T follicular helper cell (primary cell): ENCODE results near the gene TUBB.
"Not testable (repeated sequence)": the region's sequence is repeated elsewhere in the genome, so short reads cannot be mapped to it uniquely, and the experiment has no call there.

Experiments used
- DNase-seq: peaks from one replicate; pipeline ENCODE4 v3.0.0-alpha.2; 2020; ENCODE audit warnings: low read depth

Gene TUBB

DNA sequence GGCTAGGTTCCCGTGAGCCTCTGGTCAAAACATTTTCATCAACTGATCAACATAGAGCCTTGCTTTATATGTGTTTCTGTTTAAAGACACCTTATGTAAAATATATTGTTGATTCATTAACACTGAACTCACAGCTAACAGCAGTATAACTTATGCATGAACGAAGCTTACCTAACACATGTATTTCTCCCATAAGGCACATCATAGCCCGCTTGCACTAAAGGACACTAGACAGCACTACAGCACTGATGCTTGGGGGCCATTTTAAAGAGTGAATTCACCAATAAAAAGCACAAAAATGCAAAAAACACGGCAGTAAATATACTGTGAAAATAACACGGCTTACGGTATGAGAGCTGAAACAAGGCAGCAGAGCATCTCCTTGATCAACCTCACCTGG, 18.4 kb downstream of the TUBB start:
- no peak for DNase-seq

DNA sequence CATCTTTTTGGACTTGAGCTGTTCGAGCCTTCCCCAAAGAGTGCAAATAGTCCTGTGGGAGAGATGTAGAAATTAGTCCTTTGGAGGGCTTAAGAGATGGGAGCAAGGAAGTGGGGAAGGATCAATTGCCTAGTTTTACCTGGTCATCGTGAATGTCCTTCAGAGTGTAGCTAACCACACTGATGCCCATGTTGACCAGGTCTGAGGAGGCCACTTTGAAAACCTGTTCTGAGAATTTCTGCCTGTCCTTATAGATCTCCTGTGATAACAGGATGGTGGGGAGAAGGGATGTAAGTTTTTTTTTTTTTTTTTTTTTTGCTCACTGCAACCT, 20.4 kb downstream of the TUBB start:
- DNase-seq: no peak

DNA sequence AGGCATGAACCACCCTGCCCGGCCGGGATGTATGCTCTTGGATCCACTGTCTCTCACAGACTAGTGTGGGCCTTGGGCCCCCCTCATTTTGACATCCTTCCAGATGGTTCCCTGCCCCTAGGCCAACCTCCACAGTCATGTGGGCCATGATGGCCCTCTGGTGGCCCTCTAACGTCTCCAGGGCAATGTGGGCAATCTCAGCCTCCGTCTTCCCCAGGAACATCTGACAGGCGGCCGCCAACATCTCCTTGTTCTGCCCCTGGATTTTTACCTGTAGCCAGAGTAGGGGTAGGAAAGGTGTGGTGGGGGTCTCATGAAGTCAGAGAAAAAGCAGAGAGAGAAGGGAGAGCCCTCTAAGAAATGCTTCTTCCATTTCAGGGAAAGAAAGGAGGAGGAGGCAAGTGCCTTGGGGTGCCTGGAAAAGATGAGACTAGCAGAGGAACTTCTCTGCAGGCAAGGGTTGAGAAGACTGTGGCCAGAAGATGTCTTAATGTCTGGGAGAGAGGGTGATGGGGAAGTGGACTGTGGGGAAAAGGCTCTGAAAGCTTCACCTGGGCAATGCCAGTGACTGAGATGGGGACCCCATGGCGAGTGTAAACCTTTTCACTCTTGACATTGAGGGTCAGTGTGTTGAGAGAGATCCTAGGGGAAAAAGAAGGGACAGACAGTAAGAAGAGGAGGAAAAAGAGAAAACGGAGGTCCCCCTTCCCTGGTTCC, 21.1 kb downstream of the TUBB start:
- DNase-seq: no peak

DNA sequence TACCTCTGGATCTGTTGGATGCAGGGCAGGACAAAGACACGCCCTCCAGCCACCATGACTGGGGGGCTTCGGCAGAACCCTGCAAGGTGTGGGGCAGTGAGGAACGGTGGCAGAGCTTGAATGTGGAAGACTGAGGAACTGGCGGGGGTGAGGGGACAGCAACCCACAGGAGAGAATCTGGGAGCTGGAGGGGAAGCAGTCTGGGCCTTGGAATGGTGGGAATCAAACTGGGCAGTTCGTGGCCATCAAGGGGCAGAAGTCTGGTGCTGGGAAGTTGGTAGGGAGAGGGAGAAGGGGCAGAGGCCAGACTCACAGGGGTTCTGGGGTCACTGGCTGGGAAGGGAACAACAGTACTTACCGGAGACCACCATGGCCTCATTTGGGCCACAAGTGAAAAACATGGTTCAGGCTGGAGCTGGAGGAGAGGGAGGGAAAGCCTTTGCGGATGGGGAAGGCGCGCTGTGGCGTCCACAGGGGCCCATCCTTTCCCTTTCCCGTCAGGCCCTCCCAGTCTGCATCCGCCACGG, 21.7 kb downstream of the TUBB start:
- no peak for DNase-seq

DNA sequence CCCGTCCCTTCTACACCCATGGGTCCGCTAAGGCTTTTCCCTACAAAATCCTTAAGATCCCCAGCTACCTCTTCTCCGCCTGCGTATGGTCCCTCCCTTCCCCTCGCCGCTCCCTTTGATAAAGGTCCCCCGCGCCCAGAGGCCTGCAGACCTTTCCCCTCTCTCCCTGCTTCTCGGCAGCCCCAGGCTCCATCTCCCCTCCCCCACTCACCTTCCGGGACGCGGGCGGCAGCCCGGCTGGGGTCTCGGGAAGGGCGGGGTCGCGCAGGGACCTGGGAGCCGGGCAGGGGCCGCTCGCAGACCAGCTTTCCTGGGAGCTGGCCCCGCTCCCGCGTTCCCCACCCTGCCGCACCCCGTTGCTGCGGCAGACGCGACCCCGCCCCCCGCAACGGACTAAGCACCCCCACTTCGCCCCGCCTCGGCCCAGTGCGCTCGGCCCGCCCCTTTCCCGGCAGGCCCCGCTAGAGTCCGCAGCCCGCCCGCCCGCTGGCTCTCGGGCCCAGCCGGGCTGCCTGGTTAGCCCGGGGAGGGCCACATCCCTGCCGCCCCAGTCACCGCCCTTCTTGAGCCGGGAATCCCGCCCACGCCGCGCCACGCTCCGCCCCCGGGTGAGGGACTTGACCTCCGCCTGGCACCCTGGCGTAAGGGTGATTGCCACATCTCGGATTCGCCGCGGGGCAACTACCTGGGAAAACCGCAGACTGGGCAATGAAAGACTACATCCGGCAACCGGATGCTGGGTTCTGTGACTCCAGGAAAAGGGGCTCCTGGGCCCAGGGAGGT, 22.4 kb downstream of the TUBB start, which contains the start of gene FLOT1:
TSS of gene FLOT1 (minus strand) at position 372 of the 783 bp plus-strand sequence. CDS start 498 bp downstream, outside the sequence.
- DNase-seq: peak; percentile 60

DNA sequence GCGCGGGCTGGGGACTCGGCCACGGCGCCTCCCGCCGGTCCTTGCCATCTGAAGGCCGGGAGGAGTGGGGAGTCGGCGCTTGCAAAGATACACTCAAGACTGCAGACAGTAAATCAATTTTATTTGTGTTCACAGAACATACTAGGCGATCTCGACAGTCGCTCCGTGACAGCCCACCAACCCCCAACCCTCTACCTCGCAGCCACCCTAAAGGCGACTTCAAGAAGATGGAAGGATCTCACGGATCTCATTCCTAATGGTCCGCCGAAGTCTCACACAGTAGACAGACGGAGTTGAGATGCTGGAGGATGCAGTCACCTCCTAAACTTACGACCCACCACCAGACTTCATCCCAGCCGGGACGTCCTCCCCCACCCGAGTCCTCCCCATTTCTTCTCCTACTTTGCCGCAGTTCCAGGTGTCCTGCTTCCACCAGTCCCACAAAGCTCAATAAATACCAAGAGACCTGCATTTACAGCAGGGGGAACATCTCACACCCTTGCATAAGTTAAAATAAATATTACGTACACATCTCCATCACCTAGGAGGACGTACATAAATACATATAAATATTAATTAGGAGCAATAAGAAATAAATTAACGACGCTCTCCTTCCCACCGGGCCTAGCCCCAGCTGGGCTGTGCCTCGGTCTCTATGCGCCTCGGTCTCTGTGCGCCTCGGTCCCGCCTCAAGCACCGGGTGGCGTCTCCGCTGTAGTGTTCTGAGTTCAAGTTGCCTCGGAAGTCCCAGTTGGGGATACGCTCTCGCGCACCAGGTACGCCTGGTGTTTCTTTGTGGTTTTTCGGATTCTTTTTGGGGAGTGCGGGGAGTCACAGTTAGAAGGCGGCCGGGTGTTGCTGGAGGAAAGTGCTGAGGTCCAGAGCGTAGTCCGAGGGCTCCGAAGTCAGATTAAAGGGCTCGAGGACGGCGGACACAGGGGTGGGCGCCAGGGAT, 23.2 kb downstream of the TUBB start:
- DNase-seq: no peak

DNA sequence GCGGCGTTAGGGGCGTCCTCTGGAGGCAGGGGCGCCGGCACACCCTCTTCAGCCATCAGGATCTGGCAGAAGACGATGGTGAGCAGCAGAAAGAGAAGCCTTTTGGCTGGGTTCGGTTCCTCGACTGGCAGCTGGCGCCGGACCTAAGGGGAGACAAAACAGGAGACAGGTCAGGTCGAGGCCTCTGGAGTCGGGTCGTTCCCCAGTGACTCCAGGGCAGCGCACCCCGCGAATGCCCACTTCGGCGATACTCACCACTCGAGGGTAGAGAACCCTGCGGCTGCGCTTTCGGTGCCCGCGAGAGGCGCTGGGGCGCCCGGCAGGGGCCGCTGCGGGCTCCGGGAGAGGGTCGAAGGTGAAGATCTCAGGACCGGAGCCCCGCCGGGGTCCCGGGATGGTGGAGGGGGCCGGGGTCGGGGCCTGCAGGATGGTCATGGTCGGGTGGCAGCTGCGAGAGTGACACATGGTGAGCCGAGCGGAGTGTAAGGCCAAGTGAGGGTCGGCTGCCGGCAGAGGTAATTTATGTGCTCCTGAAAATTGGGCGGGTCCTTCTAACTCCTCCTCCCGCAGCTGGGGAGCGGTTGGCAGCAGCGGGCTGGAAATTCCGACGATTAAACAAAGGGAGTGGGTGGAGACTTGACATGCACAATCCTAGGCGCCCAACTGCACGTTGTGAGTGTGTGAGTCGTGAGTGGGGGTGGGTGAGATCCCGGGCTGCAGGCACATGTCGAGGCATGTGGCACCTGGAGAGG, 24.1 kb downstream of the TUBB start, which contains the start of gene IER3:
TSS of gene IER3 (minus strand) at position 494 of the 752 bp plus-strand sequence. CDS start at position 465, 29 bp downstream.
- peak; percentile 47 for DNase-seq

DNA sequence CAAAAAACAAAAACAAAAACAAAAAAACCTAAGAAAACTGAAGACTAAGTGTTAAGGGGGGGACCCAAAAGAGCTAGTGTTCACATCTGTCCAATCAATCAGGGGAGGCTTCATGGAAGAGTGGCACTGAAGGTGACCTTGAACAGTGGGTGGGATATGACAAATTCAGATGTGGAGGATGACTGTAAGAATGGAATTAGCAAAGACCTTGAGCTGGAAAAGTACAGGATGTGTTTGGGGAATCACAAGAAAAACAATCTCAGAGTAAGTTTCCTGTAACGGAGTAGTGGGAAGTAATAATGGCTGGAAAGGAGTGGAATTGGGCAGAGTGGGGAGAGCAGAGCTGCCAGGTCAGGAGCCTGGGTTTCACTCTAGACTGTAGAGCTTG, 27.1 kb downstream of the TUBB start:
- no peak for DNase-seq

DNA sequence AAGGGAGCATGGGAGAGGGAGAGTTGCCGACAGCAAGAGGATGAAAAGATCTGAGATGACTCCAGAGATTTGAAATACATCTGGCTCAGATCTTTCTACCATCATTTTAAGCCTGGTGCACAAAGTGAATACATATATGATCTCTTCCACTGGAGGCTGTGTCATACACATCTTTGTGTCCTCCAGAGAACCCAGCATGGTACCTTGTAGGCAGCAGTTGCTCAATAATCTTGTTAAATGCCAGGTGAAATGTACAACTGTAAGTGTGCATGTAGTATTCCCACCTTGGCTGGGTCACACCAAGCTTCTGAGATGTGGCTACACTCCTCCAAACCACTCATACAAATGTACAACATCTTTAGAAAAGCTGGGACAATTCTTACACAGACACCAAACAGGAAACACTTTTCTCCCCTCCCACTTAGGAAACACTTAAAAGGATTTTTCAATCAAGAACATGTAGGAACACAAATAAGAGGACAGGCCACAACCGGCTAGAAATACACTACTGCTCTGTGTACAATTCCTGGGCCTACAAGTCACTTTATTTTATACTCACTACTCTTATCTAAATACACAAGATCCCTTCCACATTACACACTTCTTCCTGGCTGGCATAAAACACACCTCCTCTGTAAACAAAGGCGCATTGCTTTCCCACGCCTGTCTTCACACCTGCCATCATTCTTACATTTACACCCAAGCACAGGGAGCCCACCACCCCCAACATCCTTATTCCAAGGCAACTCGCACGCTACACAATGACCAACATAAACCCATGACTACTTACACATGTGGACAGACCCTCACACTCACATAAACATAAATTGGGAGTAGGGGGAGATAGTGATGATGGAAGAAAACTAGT, 28.0 kb downstream of the TUBB start:
- no peak for DNase-seq

DNA sequence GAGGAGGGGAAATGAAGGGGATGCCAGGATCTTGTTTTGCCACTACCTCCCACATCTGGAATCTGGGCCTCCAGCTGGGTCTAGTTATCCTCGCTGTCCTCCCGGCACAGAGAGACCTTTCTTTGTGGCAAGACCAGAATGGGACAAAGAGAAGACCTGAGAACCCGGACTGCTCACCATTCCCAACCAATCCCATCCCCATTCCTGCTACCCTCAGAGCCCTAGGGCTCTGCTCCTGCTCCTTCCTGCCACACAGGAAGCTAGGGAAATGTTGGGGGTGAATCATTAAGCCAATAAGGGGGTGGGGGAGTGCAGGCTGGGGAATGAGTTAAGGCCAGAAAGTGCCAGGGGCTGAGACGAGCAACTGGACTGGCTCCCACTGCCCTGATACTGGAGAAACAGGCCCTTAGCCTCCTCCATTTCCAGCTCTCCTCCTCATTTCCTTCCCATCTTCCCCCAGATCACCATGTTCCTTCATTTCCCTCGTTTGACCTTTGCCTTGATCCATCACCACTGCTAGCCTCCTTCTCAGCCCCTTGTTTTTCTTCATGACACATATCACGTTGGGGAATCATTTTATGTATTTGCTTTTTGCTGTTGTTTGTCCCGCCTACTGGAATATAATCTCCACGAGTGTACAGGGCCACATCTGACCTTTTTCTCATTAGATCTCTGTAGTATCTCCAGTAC, 28.8 kb downstream of the TUBB start:
- no peak for DNase-seq

DNA sequence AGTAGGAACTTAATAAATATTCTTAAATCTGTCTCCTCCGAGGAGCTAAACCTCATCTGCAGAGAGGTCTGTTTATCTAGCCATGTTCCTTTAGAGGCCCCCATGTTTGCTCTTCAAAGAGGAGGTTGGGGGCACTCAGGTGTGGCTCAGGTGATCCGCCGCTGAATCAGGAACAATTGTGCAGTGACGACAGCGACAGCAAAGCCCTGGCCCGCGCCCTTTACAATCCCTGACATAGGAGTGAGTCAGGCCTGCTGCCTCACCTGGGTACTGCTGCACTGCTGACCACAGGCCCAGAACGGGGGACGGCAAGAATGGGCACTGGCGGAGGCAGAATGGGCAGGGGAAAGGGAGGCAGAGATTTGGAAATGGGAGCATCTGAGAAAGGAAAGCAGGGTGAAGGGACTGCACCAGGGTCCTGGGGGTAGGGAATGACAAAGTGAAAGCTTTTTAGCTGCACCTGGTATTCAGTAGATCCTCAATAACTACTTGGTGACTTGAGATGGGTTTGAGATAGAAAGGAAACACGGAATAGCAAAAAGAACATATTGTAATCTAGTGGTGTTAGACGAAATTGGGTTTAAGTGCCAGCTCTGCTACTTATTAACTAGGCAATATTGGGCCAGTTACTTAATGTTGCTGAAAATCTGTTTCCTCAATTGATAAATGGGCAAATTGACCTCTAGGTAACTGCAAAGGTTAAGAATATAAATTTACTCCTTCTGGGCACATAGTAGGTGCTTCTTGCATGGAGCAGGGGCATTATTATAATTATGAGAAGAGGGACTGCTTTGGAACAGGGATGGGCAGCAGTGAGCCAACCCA, 29.6 kb downstream of the TUBB start:
- DNase-seq: no peak

DNA sequence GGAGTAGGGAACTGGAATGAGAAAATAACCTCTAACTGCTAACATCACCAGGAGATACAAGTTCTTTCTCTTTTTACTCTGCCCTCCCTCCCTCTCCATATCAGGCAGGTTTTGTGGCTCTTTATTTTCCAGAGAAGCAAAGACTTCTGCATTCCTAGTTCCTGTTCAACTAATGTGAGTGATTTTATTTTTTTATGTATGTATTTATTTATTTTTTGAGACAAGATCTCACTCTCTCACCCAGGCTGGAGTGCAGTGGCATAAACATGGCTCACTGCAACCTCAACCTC, 30.2 kb downstream of the TUBB start:
- DNase-seq: no peak

DNA sequence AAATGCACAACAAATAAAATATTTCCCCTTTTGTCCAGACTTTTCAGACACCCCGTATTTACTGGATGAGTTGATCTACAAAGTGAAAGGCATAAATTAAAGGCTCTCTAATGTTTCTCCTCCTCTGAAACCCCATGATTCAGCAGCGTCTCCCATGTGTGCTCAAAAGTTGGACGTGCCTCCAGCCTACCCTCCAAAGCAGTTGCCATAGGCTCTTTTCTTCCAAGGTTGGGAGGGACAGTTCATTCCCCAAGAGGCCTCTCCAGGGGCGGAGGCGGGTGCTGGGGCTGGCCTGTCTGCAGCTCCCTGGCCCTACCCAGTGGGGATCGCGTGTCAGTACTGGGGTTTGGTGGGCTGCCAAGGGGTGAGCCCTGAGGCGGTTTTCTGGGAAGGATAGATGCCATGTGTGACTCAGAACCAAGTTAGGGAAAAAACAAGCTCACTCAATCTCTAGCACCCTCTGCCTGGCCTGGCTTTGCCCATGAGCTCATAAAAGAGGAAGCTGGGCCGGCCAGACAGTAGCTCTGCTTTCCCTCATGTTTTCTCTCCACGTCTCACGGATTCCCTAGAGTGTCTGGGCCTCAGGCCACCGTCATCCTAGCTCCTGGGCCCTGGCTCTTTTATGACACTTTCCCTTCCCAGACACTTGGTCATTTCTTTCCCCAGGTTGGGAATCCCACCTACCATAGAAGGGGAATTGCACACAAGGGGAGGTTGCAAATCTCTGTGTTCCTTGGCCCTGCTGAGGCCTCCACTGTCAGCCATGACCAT, 32.2 kb downstream of the TUBB start:
- DNase-seq: no peak

DNA sequence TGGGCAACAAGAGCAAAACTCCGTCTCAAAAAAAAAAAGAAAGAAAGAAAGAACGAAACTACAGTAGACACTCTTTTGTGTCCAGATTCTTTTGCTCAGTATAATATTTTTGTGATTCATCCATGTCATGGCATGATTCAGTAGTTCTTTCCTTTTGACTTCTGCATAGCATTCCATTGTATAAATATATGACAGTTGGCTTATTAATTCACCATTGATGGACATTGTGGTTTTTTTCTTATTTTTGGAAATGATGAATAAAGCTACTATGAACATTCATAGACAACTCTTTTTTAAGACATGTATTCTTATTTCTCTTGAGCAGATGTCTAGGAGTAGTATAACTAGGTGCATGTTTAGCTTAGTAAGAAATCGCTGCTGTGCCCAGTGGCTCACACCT, 34.5 kb downstream of the TUBB start:
- DNase-seq: no peak

DNA sequence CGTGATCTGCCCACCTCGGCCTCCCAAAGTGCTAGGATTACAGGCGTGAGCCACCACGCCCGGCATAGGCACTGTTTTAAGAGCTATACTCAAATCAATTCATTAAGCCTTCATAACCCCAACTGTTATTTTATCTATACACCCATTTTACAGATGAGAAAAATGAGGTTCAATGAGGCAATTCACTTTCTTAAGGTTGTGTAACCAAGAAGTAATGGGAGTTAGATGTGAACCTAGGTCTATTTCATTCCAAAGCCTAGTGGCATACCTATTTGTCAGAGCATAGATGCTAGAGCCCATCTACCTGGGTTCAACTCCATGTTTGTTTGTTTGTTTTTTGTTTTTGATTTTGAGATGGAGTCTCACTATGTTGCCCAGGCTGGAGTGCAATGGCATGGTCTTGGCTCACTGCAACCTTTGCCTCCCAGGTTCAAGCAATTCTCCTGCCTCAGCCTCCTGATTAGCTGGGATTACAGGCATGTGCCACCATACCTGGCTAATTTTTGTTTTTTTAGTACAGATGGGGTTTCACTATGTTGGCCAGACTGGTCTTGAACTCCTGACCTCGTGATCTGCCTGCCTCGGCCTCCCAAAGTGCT, 36.4 kb downstream of the TUBB start:
- DNase-seq: not testable (repeated sequence)

DNA sequence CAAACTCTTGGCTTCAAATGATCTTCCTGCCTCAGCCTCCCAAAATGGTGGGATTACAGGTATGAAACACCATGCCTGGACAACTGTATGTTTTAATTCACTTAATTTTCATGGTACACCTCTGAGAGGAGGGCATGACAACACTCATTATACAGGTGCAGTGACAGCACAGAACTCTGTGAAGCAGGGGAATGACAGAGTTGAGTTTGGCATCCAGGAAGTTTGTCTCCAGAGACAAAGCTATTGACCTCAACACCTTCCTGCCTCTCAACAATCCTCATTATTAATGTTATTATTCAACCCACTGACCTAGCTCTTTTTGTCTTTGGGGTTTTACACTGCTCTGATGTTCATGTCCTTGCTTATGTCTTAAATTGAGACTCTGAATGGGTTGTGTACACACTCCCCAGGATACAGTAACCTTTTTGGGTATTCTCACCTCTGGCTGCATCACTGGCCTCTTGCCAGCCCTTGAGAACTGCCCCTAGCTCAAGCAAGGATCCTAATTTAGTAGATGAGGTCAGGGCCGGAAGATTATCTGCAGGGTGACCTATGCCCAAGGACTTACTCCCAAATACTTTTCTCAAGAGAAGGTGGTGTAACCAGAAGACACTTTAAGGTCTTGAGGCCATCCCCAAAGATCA, 37.2 kb downstream of the TUBB start:
- DNase-seq: no peak

DNA sequence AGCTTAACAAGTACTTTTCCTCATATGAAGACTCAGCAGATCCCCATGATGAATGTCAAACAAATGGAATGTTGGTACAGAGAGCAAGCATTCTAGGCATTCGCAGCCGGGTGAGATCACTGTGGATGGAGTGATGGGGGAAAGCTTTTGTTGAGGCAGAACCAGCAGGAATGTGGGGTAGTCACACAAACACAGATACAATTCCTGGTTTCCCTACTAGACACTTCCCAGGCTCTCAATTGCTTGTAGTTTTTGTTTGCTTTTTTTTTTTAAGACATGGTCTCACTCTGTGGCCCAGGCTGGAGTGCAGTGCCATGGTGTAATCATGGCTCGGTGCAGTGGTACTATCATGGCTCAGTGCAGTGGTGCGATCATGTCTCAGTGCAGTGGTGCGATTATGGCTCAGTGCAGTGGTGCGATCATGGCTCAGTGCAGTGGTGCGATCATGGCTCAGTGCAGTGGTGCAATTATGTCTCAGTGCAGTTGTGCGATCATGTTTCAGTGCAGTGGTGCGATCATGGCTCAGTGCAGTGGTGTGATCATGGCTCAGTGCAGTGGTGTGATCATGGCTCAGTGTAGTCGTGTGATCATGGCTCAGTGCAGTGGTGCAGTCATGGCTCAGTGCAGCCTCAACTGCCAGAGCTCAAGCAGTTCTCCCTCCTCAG, 39.6 kb downstream of the TUBB start:
- DNase-seq: no peak
